Testis (tissue), 2 donors: ENCODE results near the gene ZNF195.
"Not testable (repeated sequence)": the region's sequence is repeated elsewhere in the genome, so short reads cannot be mapped to it uniquely, and the experiment has no call there.

Experiments used
- CTCF ChIP-seq, 3 experiments: fragments of 450-650 bp in 2 of 3; fragments of 200-600 bp in 1 of 3; sonication (generic) in 1 of 3; IDR thresholded peaks; one replicate each; pipeline ENCODE4 v1.5.1; 2016 to 2019; ENCODE audit warnings: antibody characterized with exemption in 3 of 3, mild to moderate bottlenecking in 2 of 3, moderate library complexity in 1 of 3
- POLR2A ChIP-seq: fragments of 450-650 bp; IDR thresholded peaks from one replicate; pipeline ENCODE4 v1.6.1; 2017; ENCODE audit warnings: antibody characterized with exemption, mild to moderate bottlenecking, moderate library complexity

DNA sequence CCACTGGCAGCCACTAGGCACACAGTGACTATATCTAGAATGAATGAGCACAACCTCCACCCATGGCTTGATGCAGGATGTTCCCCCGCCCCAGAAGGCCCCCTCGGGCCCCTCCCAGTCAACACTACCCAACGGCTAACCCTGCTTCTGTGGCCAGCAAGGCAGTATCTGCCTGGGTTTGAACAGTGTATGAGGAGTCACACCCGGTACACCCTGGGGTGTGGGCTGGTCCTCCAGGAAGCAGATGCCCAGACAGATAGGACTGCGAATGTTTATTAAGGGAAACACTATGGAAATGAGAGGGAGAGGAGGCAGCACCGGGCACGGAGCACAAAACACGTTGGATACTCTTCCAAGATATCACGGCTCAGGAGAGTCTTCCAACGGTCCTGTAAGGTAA lies 42.5 kb downstream of the ZNF195 start:
- not testable (repeated sequence) for TF ChIP-seq CTCF (IDR thresholded peaks at IDR 0.05); POLR2A
